Peyer's patch (tissue), 4 donors: ENCODE measurements around the gene C10orf71.

Experiments
- CTCF ChIP-seq, 6 experiments: fragments of 450-650 bp in 4 of 6; fragments of 200-600 bp in 2 of 6; sonication (generic) in 1 of 6; IDR thresholded peaks; one replicate each; pipeline ENCODE4 v1.5.1; 2017 to 2019; ENCODE audit warnings: antibody characterized with exemption in 6 of 6, mild to moderate bottlenecking in 3 of 6, moderate library complexity in 1 of 6
- POLR2A ChIP-seq, 2 donors: fragments of 450-650 bp; IDR thresholded peaks; one replicate each; pipeline ENCODE4 v1.5.1; 2017; ENCODE audit warnings: antibody characterized with exemption in 2 of 2, mild to moderate bottlenecking in 2 of 2, moderate library complexity in 2 of 2

- no peak for TF ChIP-seq CTCF (IDR thresholded peaks at IDR 0.05)
- no peak for TF ChIP-seq POLR2A (IDR thresholded peaks at IDR 0.05)
Observed at GRCh38 chr10:49368256-49368655, 69.3 kb downstream of the C10orf71 start.
